GM19043 (cell line): ENCODE measurements around the gene PADI4.

Source experiments
- ATAC-seq: cut with Tn5 transposase; IDR thresholded peaks from one replicate; pipeline ENCODE4 v1.9.1; 2021; ENCODE audit warnings: low read depth; ENCODE audit not compliant: unreplicated experiment

PADI4 gene

GRCh38 chr1:17347769-17348592 lies 40.0 kb downstream of the PADI4 start:
- ATAC-seq, result no peak

GRCh38 chr1:17348593-17349234 lies 40.7 kb downstream of the PADI4 start:
- no peak for ATAC-seq

DNA sequence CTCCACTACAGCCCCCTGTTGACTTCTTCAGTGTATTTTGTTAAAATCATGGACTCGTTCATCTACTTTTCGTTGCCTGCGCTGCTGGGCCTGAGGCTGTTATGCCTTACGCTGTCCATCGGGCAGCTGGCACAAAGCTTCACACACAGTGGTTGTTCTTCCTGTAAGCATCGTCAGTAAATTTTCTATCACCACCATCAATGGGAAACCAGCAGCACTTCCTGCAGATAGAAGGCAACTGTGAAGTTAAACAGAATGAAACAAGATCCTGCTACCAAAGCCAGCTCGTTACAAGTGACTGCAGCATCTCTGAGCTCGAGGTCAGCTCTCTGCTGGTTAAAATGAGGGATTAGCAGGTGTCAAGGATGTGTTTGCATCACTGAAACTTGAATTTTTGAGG lies 42.1 kb downstream of the PADI4 start:
- no peak for ATAC-seq

DNA sequence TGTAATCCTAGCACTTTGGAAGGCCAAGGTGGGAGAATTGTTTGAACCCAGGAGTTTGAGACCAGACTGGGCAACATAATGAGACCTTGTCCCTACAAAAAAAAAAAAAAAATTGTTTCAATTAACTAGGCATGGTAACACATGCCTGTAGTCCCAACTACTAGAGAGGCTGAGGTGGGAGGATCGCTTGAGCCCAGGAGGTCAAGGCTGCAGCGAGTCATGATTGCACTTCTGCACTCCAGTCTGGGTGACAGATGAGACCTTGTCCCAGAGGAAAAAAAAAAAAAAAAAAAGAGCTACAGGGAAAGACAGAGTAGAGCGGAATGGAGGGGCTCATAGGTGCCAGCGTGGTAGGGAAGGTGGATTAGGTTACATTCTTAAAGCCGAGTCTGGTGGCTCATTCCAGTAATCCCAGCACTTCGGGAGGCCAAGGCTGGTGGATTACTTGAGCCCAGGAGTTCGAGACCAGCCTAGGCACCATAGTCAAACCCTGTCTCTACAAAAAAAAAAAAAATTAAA lies 43.0 kb downstream of the PADI4 start:
- ATAC-seq, result no peak

- ATAC-seq, result no peak
Observed at GRCh38 chr1:17351598-17352324, 43.8 kb downstream of the PADI4 start.

GRCh38 chr1:17352419-17352909 lies 44.5 kb downstream of the PADI4 start:
- no peak for ATAC-seq

GRCh38 chr1:17355898-17356297 lies 47.9 kb downstream of the PADI4 start:
- ATAC-seq, result no peak

DNA sequence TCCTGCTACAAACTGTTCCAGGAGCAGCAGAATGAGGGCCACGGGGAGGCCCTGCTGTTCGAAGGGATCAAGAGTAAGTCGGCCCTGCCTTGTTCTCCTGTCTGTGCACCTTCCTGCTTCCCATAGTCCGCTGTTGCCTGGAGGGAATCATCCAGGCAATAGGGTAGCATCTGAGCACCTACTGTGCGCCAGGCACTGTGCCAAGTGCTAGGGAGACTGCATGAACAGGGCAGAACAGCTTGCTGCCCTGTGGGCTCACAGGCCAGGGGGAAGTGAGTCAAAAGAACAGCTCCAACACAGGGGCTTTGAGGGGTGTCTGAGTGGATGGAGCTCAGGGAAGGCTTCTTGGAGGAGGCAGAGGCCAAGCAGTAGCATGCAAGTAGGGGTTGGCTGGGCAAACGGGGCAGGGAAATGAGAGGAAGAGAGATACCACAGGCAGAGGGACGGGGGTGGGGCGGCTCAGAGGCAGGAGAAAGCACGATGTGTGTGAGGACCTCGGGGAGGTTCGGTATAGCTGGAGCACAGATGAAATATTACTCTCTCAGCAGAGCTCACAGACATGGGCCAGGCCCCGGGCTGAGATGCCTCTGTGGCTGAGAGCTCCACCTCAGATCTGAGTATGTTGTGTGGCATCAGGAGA lies 48.5 kb downstream of the PADI4 start:
- ATAC-seq, result no peak

- ATAC-seq, result no peak
Observed at GRCh38 chr1:17358557-17358956, 50.6 kb downstream of the PADI4 start.

DNA sequence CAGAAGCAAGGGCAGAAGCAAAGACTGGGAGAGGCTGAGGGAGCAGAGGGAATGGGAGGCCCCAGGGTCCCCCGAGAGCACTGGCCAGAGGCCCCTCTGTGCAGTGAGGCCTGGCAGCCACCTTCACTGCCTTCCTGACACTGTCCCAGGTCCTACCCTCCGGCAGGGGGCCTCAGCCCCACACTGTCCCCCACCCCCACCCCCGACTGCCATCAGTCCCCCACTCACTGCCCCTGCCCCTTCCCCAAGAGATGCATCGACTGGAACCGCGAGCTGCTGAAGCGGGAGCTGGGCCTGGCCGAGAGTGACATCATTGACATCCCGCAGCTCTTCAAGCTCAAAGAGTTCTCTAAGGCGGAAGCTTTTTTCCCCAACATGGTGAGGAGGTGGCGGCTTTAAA lies 51.0 kb downstream of the PADI4 start:
- no peak for ATAC-seq

GRCh38 chr1:17359808-17360207 lies 51.8 kb downstream of the PADI4 start:
- no peak for ATAC-seq

- ATAC-seq, result no peak
Observed at GRCh38 chr1:17360272-17360956, 52.4 kb downstream of the PADI4 start.

- no peak for ATAC-seq
Observed at GRCh38 chr1:17361687-17362086, 53.7 kb downstream of the PADI4 start.

- no peak for ATAC-seq
Observed at GRCh38 chr1:17363351-17363750, 55.4 kb downstream of the PADI4 start.

- ATAC-seq, result no peak
Observed at GRCh38 chr1:17363771-17364170, 55.8 kb downstream of the PADI4 start.

DNA sequence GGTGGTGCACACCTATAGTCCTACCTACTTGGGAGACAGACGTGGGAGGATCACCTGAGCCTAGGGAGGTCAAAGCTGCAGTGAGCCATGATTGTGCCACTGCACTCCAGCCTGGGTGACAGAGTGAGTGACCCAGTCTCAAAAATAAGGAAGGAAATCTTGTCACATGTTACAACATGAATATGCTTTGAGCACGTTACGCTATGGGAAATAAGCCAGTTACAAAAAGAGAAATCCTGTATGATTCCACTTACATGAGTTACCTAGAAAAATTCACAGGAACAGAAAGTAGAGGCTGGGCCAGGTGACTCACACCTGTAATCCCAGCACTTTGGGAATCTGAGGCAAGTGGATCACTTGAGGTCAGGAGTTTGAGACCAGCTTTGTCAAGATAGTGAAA lies 57.3 kb downstream of the PADI4 start:
- no peak for ATAC-seq

GRCh38 chr1:17369466-17369865 lies 61.5 kb downstream of the PADI4 start:
- no peak for ATAC-seq

DNA sequence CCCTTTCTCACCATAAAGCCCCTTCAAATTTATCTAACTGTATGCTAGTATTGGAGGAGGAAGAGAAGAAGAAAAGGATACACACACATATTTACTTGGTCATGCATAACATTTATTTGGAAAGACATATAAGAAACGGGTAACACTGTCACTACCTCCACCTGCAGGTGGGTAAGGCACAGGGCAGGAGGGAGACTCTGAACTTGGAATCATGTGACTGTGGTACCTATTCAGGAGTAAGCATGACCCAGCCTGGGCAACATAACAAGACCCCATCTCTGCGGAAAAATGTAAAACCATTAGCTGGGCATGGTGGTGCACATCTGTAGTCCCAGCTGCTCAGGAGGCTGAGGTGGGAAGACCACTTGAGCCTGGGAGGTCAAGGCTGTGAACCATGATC lies 62.6 kb downstream of the PADI4 start:
- no peak for ATAC-seq

DNA sequence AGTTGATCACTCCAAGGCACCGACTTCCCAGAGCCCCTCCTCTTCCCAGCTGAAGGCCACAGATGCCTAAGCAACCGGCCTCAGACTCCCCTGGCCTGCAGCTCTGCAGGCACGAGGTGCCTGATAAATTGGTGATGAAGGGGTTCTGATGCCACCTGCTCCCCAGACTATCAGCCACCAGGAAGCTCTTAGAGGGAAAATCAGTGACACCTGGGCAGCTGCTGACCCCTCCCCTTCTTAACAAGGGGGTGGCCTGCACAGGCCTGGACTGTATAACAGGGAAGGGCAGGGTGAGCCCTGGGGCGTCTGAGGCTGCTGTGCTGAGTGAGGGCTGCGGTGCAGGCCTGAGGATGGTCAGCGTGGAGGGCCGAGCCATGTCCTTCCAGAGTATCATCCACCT lies 63.9 kb downstream of the PADI4 start, which contains the start of gene PADI6:
PADI6 (plus strand) TSS at position 301 of the 400 bp plus-strand sequence; CDS start at position 351, 50 bp downstream.
- no peak for ATAC-seq

DNA sequence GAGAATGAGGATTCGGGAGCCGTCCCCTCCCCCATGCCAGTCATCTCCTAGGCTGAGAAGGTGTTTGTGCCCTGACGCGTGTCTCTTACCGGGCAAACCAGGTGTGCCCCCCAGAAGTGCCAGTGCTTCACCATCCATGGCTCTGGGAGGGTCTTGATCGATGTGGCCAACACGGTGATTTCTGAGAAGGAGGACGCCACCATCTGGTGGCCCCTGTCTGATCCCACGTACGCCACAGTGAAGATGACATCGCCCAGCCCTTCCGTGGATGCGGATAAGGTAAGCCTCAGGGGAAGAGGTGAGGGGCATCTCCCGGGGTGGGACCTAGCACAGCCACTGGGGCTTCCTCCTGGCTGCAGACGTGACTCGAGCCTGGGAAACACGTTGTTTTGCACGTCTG lies 65.0 kb downstream of the PADI4 start:
- ATAC-seq, result no peak
